ENCODE data around the gene PRKN.

- TF ChIP-seq EZH2 (IDR thresholded peaks at IDR 0.05) (no peak), EZH2phosphoT487 (IDR thresholded peaks at IDR 0.05) (no peak)
- TF ChIP-seq, protein P1, sequence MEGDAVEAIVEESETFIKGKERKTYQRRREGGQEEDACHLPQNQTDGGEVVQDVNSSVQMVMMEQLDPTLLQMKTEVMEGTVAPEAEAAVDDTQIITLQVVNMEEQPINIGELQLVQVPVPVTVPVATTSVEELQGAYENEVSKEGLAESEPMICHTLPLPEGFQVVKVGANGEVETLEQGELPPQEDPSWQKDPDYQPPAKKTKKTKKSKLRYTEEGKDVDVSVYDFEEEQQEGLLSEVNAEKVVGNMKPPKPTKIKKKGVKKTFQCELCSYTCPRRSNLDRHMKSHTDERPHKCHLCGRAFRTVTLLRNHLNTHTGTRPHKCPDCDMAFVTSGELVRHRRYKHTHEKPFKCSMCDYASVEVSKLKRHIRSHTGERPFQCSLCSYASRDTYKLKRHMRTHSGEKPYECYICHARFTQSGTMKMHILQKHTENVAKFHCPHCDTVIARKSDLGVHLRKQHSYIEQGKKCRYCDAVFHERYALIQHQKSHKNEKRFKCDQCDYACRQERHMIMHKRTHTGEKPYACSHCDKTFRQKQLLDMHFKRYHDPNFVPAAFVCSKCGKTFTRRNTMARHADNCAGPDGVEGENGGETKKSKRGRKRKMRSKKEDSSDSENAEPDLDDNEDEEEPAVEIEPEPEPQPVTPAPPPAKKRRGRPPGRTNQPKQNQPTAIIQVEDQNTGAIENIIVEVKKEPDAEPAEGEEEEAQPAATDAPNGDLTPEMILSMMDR (IDR thresholded peaks at IDR 0.05): no peak
Observed at GRCh38 chr6:162332365-162332764, 395.2 kb downstream of the PRKN start.

Measured in neural progenitor cell (in vitro differentiated cells).